Amygdala (tissue), 56 donors: ENCODE measurements around the gene JAML.

Source experiments
- DNase-seq, 56 donors: peaks; one replicate each; lab custom pipeline; 2025; lab: John Stamatoyannopoulos, UW

The JAML gene

GRCh38 chr11:118217575-118217974 is 7.2 kb downstream of the JAML start:
- DNase-seq: no peak

- DNase-seq: no peak
These were observed 8.0 kb downstream of the JAML start for GRCh38 chr11:118216621-118217481.

GRCh38 chr11:118215765-118216164 is 9.0 kb downstream of the JAML start:
- DNase-seq: no peak

- DNase-seq: no peak
These were observed 9.5 kb downstream of the JAML start for GRCh38 chr11:118215262-118215661.

- peak in 3 of 56 donors; percentile 8 to 40 (median 21) for DNase-seq
These were observed 10.4 kb downstream of the JAML start for GRCh38 chr11:118214210-118214914.

GRCh38 chr11:118213781-118214180 is 11.0 kb downstream of the JAML start:
- no peak for DNase-seq

GRCh38 chr11:118213201-118213600 is 11.6 kb downstream of the JAML start:
- no peak for DNase-seq

- DNase-seq: no peak
These were observed 12.0 kb downstream of the JAML start for GRCh38 chr11:118212781-118213191.

- no peak for DNase-seq
These were observed 12.6 kb downstream of the JAML start for GRCh38 chr11:118212131-118212725.

- DNase-seq: peak in 13 of 56 donors; percentile 3 to 42 (median 16)
These were observed 13.8 kb downstream of the JAML start for GRCh38 chr11:118211006-118211405.

GRCh38 chr11:118210323-118210722 is 14.5 kb downstream of the JAML start:
- DNase-seq: no peak

GRCh38 chr11:118209033-118209432 is 15.8 kb downstream of the JAML start:
- DNase-seq: no peak

- DNase-seq: no peak
These were observed 17.7 kb downstream of the JAML start for GRCh38 chr11:118207079-118207478.

GRCh38 chr11:118206391-118207031 is 18.3 kb downstream of the JAML start:
- no peak for DNase-seq

GRCh38 chr11:118205606-118206378 is 19.0 kb downstream of the JAML start:
- no peak for DNase-seq

GRCh38 chr11:118202599-118203422 is 22.0 kb downstream of the JAML start:
- DNase-seq: no peak

GRCh38 chr11:118201966-118202365 is 22.8 kb downstream of the JAML start:
- DNase-seq: no peak

- no peak for DNase-seq
These were observed 23.7 kb downstream of the JAML start for GRCh38 chr11:118200901-118201680.
